WTC11 (cell line): ENCODE results near the gene MPIG6B. TPM values are rescaled to one million over a fixed set of nuclear protein-coding genes. Genes with fewer than 3 reads are reported as not detected.

ENCODE experiments used
- ATAC-seq: fragments of 200-7000 bp; cut with Tn5 transposase; 2 replicates; pipeline ENCODE4 v1.10.0; 2021; ENCODE audit warnings: mild to moderate bottlenecking, moderate library complexity
- CTCF ChIA-PET: fragments of 300-600 bp; sonication (Branson Sonifier 250); formaldehyde crosslinking; loops from one replicate; lab custom pipeline; 2021; ENCODE audit warnings: antibody characterized with exemption; lab: Charles Lee
- POLR2A ChIA-PET: fragments of 350-600 bp; sonication (Branson Sonifier 250); formaldehyde crosslinking; loops from one replicate; lab custom pipeline; 2021; ENCODE audit warnings: antibody characterized with exemption; lab: Charles Lee
- DNase-seq: peaks from one replicate; pipeline ENCODE4 v3.0.0; 2021; ENCODE audit warnings: low spot score
- H3K27ac Mint-ChIP-seq: 2 replicates; pipeline ENCODE4 v1.8.0; 2021; ENCODE audit warnings: mixed read lengths
- H3K27me3 Mint-ChIP-seq: 2 replicates; pipeline ENCODE4 v1.8.0; 2021; ENCODE audit warnings: low read depth, mild to moderate bottlenecking, moderate library complexity, mixed read lengths
- H3K36me3 Mint-ChIP-seq: 2 replicates; pipeline ENCODE4 v1.8.0; 2021; ENCODE audit warnings: mixed read lengths
- H3K4me1 Mint-ChIP-seq: 2 replicates; pipeline ENCODE4 v1.8.0; 2022; ENCODE audit warnings: mixed read lengths
- H3K4me3 Mint-ChIP-seq: 2 replicates; pipeline ENCODE4 v1.8.0; 2021; ENCODE audit warnings: mild to moderate bottlenecking, moderate library complexity, mixed read lengths
- H3K9me3 Mint-ChIP-seq: 2 replicates; pipeline ENCODE4 v1.8.0; 2021; ENCODE audit warnings: mixed read lengths
- ATF1 ChIP-seq: sonication (generic); formaldehyde crosslinking; IDR thresholded peaks from 2 replicates; pipeline ENCODE4 v1.8.1; 2023; ENCODE audit warnings: mild to moderate bottlenecking, moderate library complexity, missing genetic modification reagents
- CREM ChIP-seq: sonication (generic); formaldehyde crosslinking; IDR thresholded peaks from 2 replicates; pipeline ENCODE4 v1.8.1; 2022; ENCODE audit warnings: mild to moderate bottlenecking, missing genetic modification reagents, moderate library complexity
- IRF2 ChIP-seq: sonication (generic); formaldehyde crosslinking; IDR thresholded peaks from 2 replicates; pipeline ENCODE4 v1.8.0; 2022; ENCODE audit warnings: low read depth, missing genetic modification reagents, borderline replicate concordance
- JAZF1 ChIP-seq: fragments of 250-450 bp; sonication (Bioruptor Pico); IDR thresholded peaks from 2 replicates; pipeline ENCODE4 v1.9.0; 2021; ENCODE audit warnings: moderate library complexity, mild to moderate bottlenecking, inconsistent platforms
- NR1H2 ChIP-seq: sonication (generic); formaldehyde crosslinking; IDR thresholded peaks from 2 replicates; pipeline ENCODE4 v1.9.0; 2021; ENCODE audit warnings: mild to moderate bottlenecking, moderate library complexity, missing genetic modification reagents
- PRRX2 ChIP-seq: fragments of 250-450 bp; sonication (Bioruptor Pico); IDR thresholded peaks from 2 replicates; pipeline ENCODE4 v1.8.0; 2021; ENCODE audit warnings: mild to moderate bottlenecking
- RELA ChIP-seq: sonication (generic); formaldehyde crosslinking; IDR thresholded peaks from 2 replicates; pipeline ENCODE4 v1.8.1; 2022; ENCODE audit warnings: missing genetic modification reagents, mild to moderate bottlenecking, borderline replicate concordance
- SMAD3 ChIP-seq: sonication (generic); formaldehyde crosslinking; IDR thresholded peaks from 2 replicates; pipeline ENCODE4 v1.8.0; 2022; ENCODE audit warnings: missing genetic modification reagents, mild to moderate bottlenecking, borderline replicate concordance
- SOX15 ChIP-seq: fragments of 250-450 bp; sonication (Bioruptor Pico); IDR thresholded peaks from 2 replicates; pipeline ENCODE4 v1.9.0; 2021; ENCODE audit warnings: mild to moderate bottlenecking
- ZNF232 ChIP-seq: sonication (generic); formaldehyde crosslinking; IDR thresholded peaks from 2 replicates; pipeline ENCODE4 v1.8.0; 2022; ENCODE audit warnings: mild to moderate bottlenecking, missing genetic modification reagents
- total RNA-seq: library from RNA; stranded (reverse); gene quantifications from 3 replicates; pipeline ENCODE4 v1.2.3, GENCODE V29; 2021
- TF ChIP-seq, protein P1 (sequence below): fragments of 200-600 bp; IDR thresholded peaks from 2 replicates; pipeline ENCODE4 v1.8.0; 2022; ENCODE audit warnings: antibody characterized with exemption
- TF ChIP-seq, protein P2 (sequence below): sonication (generic); formaldehyde crosslinking; IDR thresholded peaks from 2 replicates; pipeline ENCODE4 v1.8.1; 2022; ENCODE audit warnings: low read depth, mild to moderate bottlenecking, moderate library complexity, missing genetic modification reagents, borderline replicate concordance
- TF ChIP-seq, protein P3 (sequence below): sonication (generic); formaldehyde crosslinking; IDR thresholded peaks from 2 replicates; pipeline ENCODE4 v1.8.1; 2023; ENCODE audit warnings: mild to moderate bottlenecking, missing genetic modification reagents, moderate library complexity
- TF ChIP-seq, protein P4 (sequence below): sonication (generic); formaldehyde crosslinking; IDR thresholded peaks from 2 replicates; pipeline ENCODE4 v1.8.1; 2023; ENCODE audit warnings: mild to moderate bottlenecking, missing genetic modification reagents, moderate library complexity
- TF ChIP-seq, protein P5 (sequence below): fragments of 250-450 bp; sonication (Bioruptor Pico); IDR thresholded peaks from 2 replicates; pipeline ENCODE4 v1.9.0; 2021; ENCODE audit warnings: mild to moderate bottlenecking
- TF ChIP-seq, protein P6 (sequence below): fragments of 250-450 bp; sonication (Bioruptor Pico); IDR thresholded peaks from 2 replicates; pipeline ENCODE4 v1.9.0; 2021; ENCODE audit warnings: mild to moderate bottlenecking, borderline replicate concordance

The MPIG6B gene
- total RNA-seq, 1 experiment from 2014 or later, result 0.09 TPM

DNA sequence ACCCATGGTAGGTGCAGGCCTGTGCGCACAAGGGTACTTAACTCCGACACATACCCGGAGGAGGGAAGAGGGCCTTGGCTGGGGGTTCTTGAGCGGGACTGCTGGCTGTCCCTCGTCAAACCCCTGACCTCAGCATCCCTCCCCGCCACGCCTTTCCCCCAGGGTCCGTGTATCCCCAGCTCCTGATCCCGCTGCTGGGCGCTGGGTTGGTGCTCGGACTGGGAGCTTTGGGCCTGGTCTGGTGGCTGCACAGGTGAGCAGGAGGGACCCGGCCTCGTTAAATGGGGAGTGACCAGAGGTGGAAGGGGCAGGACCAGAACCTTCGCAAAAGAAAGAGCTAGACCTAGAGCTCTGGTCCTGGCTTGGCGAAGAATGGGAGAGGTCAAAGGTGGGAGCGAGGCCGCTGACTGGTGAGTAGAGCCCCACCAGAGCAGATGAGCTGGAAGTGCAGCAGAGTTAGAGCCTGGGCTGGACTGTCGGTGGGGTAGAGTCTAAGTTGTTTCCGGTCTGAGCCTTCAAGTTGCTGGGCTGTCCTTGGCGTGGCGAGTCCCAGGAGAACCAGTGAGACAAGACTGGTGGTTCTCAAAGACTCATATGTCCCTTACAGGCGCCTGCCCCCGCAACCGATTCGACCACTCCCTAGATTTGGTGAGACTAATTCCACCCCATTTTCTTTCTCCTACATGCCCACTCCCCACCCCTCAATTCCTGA is 963 bp downstream of the MPIG6B start:
- POLR2A ChIA-PET, result interaction anchor here (0.7 kb wide), 1 partner anchor 91 kb away, joined by 3 read pairs; no protein-coding TSS in a partner anchor
- H3K4me3 Mint-ChIP-seq, result no peak overlapping the region
- peaks cover 4% of the 10 kb centered on the region; the same call in 1 of the 2 replicates for H3K27me3 Mint-ChIP-seq
- H3K4me1 Mint-ChIP-seq, result peaks cover 7% of the 10 kb centered on the region
- TF ChIP-seq, protein P1, sequence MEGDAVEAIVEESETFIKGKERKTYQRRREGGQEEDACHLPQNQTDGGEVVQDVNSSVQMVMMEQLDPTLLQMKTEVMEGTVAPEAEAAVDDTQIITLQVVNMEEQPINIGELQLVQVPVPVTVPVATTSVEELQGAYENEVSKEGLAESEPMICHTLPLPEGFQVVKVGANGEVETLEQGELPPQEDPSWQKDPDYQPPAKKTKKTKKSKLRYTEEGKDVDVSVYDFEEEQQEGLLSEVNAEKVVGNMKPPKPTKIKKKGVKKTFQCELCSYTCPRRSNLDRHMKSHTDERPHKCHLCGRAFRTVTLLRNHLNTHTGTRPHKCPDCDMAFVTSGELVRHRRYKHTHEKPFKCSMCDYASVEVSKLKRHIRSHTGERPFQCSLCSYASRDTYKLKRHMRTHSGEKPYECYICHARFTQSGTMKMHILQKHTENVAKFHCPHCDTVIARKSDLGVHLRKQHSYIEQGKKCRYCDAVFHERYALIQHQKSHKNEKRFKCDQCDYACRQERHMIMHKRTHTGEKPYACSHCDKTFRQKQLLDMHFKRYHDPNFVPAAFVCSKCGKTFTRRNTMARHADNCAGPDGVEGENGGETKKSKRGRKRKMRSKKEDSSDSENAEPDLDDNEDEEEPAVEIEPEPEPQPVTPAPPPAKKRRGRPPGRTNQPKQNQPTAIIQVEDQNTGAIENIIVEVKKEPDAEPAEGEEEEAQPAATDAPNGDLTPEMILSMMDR, result no peak
- TF ChIP-seq, protein P2, sequence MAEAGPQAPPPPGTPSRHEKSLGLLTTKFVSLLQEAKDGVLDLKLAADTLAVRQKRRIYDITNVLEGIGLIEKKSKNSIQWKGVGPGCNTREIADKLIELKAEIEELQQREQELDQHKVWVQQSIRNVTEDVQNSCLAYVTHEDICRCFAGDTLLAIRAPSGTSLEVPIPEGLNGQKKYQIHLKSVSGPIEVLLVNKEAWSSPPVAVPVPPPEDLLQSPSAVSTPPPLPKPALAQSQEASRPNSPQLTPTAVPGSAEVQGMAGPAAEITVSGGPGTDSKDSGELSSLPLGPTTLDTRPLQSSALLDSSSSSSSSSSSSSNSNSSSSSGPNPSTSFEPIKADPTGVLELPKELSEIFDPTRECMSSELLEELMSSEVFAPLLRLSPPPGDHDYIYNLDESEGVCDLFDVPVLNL (CRISPR knock-in tag), result no peak
- TF ChIP-seq IRF2 (CRISPR knock-in tag) (no peak), PRRX2 (no peak), ZNF232 (CRISPR knock-in tag) (no peak), SMAD3 (CRISPR knock-in tag) (no peak), SOX15 (CRISPR knock-in tag) (no peak), JAZF1 (CRISPR knock-in tag) (no peak), NR1H2 (CRISPR knock-in tag) (no peak), ATF1 (CRISPR knock-in tag) (no peak)
- TF ChIP-seq, protein P3, sequence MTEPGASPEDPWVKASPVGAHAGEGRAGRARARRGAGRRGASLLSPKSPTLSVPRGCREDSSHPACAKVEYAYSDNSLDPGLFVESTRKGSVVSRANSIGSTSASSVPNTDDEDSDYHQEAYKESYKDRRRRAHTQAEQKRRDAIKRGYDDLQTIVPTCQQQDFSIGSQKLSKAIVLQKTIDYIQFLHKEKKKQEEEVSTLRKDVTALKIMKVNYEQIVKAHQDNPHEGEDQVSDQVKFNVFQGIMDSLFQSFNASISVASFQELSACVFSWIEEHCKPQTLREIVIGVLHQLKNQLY (CRISPR knock-in tag), result no peak
- TF ChIP-seq, protein P4, sequence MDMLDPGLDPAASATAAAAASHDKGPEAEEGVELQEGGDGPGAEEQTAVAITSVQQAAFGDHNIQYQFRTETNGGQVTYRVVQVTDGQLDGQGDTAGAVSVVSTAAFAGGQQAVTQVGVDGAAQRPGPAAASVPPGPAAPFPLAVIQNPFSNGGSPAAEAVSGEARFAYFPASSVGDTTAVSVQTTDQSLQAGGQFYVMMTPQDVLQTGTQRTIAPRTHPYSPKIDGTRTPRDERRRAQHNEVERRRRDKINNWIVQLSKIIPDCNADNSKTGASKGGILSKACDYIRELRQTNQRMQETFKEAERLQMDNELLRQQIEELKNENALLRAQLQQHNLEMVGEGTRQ (CRISPR knock-in tag), result no peak
- no peak overlapping the region for H3K27ac Mint-ChIP-seq
- CTCF ChIA-PET, result interaction anchor here (0.6 to 3.0 kb wide), 8 partner anchors 10 to 72 kb away, joined by 3 to 16 read pairs (median 4); partner anchors contain the start of genes ABHD16A, CLIC1 and VARS1
- H3K36me3 Mint-ChIP-seq, result peaks cover 9% of the 10 kb centered on the region
- ATAC-seq (no peak; the same call in 1 of the 2 replicates), DNase-seq (no peak)
- H3K9me3 Mint-ChIP-seq, result no peaks in the 10 kb centered on the region

DNA sequence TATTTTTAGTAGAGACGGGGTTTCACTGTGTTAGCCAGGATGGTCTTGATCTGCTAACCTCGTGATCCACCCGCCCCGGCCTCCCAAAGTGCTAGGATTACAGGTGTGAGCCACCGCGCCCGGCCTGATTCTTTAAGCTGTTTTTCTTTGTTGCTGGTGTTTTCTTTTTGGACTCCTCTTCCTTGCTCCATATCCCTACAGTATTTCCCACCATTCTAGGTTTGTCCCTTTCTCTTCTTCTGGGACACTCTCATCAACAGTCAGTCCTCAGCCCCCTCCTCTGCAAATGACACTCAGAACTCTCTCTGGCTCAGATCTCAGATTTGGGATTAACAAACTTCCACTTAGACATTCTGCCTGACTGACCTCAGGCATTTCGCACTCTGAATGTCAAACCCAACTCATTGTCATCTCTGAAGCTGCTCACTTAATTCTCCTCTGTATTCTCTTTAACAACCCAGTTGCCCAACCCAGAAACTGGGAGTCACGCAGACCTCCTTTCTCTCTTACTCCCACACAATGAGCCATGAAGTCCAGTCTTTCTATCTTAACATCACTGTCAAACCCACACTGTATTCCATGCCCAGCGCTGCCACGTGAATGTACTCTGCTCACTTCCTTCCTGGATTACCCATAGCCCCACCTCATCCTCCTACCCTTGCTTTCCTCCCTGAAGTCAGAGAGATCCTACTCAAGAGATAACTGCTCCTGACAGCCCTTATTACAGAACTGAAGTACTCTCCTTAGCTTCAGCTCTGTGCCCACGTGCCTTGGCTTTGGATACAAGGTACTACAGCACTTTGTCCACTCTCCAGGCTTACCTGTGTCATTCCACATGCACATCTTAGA is 2.6 kb downstream of the MPIG6B start:
- Mint-ChIP-seq H3K4me1 (peaks cover 15% of the 10 kb centered on the region), H3K27ac (no peak overlapping the region; the same call in 1 of the 2 replicates), H3K27me3 (peaks cover 4% of the 10 kb centered on the region; the same call in 1 of the 2 replicates), H3K36me3 (peaks cover 9% of the 10 kb centered on the region), H3K9me3 (no peaks in the 10 kb centered on the region), H3K4me3 (no peak overlapping the region)
- DNase-seq (no peak), ATAC-seq (no peak)
- POLR2A ChIA-PET, result interaction anchor here (1.1 kb wide), 1 partner anchor 102 kb away, joined by 3 read pairs; the partner anchor contains the start of gene HSPA1B
- TF ChIP-seq, protein P5, sequence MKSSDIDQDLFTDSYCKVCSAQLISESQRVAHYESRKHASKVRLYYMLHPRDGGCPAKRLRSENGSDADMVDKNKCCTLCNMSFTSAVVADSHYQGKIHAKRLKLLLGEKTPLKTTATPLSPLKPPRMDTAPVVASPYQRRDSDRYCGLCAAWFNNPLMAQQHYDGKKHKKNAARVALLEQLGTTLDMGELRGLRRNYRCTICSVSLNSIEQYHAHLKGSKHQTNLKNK, result no peak
- no peak for TF ChIP-seq CREM
- no peak for TF ChIP-seq RELA (CRISPR knock-in tag)
- TF ChIP-seq, protein P6, sequence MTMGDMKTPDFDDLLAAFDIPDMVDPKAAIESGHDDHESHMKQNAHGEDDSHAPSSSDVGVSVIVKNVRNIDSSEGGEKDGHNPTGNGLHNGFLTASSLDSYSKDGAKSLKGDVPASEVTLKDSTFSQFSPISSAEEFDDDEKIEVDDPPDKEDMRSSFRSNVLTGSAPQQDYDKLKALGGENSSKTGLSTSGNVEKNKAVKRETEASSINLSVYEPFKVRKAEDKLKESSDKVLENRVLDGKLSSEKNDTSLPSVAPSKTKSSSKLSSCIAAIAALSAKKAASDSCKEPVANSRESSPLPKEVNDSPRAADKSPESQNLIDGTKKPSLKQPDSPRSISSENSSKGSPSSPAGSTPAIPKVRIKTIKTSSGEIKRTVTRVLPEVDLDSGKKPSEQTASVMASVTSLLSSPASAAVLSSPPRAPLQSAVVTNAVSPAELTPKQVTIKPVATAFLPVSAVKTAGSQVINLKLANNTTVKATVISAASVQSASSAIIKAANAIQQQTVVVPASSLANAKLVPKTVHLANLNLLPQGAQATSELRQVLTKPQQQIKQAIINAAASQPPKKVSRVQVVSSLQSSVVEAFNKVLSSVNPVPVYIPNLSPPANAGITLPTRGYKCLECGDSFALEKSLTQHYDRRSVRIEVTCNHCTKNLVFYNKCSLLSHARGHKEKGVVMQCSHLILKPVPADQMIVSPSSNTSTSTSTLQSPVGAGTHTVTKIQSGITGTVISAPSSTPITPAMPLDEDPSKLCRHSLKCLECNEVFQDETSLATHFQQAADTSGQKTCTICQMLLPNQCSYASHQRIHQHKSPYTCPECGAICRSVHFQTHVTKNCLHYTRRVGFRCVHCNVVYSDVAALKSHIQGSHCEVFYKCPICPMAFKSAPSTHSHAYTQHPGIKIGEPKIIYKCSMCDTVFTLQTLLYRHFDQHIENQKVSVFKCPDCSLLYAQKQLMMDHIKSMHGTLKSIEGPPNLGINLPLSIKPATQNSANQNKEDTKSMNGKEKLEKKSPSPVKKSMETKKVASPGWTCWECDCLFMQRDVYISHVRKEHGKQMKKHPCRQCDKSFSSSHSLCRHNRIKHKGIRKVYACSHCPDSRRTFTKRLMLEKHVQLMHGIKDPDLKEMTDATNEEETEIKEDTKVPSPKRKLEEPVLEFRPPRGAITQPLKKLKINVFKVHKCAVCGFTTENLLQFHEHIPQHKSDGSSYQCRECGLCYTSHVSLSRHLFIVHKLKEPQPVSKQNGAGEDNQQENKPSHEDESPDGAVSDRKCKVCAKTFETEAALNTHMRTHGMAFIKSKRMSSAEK (CRISPR knock-in tag), result no peak
- no peak for TF ChIP-seq PRRX2
- CTCF ChIA-PET, result interaction anchor here (2.1 to 3.0 kb wide), 2 partner anchors 12 to 44 kb away, joined by 7 to 16 read pairs; no protein-coding TSS in a partner anchor
